ENCODE results near the gene PSKH1.
"Not testable (repeated sequence)": the region's sequence is repeated elsewhere in the genome, so short reads cannot be mapped to it uniquely, and the experiment has no call there.

The PSKH1 gene

GRCh38 chr16:67860589-67861398 lies 32.3 kb upstream of the PSKH1 start:
- TF ChIP-seq, protein P1, sequence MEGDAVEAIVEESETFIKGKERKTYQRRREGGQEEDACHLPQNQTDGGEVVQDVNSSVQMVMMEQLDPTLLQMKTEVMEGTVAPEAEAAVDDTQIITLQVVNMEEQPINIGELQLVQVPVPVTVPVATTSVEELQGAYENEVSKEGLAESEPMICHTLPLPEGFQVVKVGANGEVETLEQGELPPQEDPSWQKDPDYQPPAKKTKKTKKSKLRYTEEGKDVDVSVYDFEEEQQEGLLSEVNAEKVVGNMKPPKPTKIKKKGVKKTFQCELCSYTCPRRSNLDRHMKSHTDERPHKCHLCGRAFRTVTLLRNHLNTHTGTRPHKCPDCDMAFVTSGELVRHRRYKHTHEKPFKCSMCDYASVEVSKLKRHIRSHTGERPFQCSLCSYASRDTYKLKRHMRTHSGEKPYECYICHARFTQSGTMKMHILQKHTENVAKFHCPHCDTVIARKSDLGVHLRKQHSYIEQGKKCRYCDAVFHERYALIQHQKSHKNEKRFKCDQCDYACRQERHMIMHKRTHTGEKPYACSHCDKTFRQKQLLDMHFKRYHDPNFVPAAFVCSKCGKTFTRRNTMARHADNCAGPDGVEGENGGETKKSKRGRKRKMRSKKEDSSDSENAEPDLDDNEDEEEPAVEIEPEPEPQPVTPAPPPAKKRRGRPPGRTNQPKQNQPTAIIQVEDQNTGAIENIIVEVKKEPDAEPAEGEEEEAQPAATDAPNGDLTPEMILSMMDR (IDR thresholded peaks at IDR 0.05; ENCODE audit: low read depth, low read length) = no peak
- DNase-seq (ENCODE audit: extremely low read depth, low read depth) = no peak

GRCh38 chr16:67861877-67862276 lies 31.2 kb upstream of the PSKH1 start:
- TF ChIP-seq, protein P1 (IDR thresholded peaks at IDR 0.05; ENCODE audit: low read depth, low read length) = no peak
- no peak for DNase-seq (ENCODE audit: extremely low read depth, low read depth)

DNA sequence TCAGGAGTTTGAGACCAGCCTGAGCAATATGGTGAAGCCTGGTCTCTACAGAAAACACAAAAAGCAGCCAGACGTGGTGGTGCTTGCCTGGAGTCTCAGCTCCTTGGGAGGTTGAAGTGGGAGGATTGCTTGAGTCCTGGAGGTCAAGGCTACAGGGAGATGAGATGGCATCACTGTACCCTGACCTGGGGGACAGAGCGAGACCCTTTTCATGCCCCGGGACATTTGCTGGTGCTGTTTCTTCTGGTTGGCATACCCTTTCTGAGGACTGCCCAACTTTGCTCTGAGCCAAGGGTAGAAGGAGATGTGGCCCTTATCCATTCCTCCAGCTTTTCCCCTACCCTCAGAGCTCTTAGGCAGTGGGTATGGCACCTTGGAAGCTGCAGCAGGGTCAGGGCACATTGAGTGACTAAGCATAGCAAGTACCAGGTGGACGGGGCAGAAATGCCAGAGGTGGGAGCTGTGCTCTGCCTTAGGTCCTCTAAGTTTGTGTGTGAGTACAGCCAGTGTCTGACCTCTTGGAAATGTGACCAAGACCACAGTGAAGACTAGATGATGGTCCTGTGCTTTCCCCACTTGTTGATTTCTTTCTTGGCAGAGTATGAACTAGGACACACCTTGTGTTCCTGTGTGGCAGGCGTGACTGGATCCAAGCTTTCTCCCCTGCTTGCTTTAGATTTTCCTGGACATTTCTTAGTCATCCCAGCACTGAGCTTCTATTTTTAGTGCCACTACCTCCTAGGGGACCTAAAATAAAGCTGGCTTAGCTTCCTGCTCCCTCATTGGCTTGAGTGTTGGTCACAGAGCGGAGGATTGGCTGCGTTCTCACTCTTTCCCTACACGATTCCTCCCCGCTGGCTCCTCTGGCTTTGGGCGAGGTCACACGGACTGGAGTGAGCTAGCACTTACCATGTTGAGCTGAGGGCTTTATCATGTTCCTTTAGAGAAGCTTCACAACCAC lies 30.2 kb upstream of the PSKH1 start:
- DNase-seq (ENCODE audit: extremely low read depth, low read depth) = no peak
- TF ChIP-seq, protein P1 (IDR thresholded peaks at IDR 0.05; ENCODE audit: low read depth, low read length) = no peak

- DNase-seq (ENCODE audit: extremely low read depth, low read depth) = not testable (repeated sequence)
These were observed 29.0 kb upstream of the PSKH1 start for GRCh38 chr16:67864044-67864443.

DNA sequence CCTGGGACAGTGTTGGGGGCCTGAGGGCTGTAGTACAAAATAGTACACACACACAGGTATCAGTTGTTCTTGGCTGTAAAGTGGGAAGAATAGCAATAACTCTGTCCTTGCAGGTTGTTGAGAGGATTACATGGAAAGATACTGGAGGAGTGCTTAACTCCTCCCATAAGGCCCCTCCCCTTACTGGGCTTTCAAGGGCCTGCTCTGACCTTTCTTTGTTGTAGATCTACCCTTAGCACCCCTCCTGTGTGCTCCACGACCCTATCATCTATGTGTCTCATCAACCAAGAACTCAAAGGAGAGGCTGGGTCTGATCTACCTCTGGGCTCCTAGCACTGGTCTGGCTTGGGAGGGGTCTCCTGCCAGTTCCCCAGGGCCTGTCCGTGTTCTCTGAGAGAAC lies 28.5 kb upstream of the PSKH1 start:
- no peak for DNase-seq (ENCODE audit: extremely low read depth, low read depth)

GRCh38 chr16:67865318-67865717 lies 27.7 kb upstream of the PSKH1 start:
- TF ChIP-seq, protein P1 (IDR thresholded peaks at IDR 0.05; ENCODE audit: low read depth, low read length) = peak; percentile 41
- DNase-seq (ENCODE audit: extremely low read depth, low read depth) = no peak

More for the DNA sequence above, 28.5 kb upstream of the PSKH1 start:
- TF ChIP-seq, protein P1 (IDR thresholded peaks at IDR 0.05; ENCODE audit: low read depth, low read length) = no peak

- TF ChIP-seq, protein P1 (IDR thresholded peaks at IDR 0.05; ENCODE audit: low read depth, low read length) = no peak
- no peak for DNase-seq (ENCODE audit: extremely low read depth, low read depth)
These were observed 24.8 kb upstream of the PSKH1 start for GRCh38 chr16:67868290-67868689.

Measured in AG09319 (cell line).